ENCODE data around the gene SSTR4.

The SSTR4 gene

GRCh38 chr20:23082846-23083552, 47.9 kb downstream of the SSTR4 start:
- in situ Hi-C loops (cut with MboI; ENCODE audit: low sequenced_read_pairs): no loop called here

- in situ Hi-C loops (cut with MboI; ENCODE audit: low sequenced_read_pairs): no loop called here
Measured at GRCh38 chr20:23083553-23084220, 48.6 kb downstream of the SSTR4 start.

- in situ Hi-C loops (cut with MboI; ENCODE audit: low sequenced_read_pairs): no loop called here
Measured at GRCh38 chr20:23084282-23084844, 49.3 kb downstream of the SSTR4 start.

- in situ Hi-C loops (cut with MboI; ENCODE audit: low sequenced_read_pairs): no loop called here
Measured at GRCh38 chr20:23084845-23085365, 49.8 kb downstream of the SSTR4 start.

GRCh38 chr20:23085436-23086055, 50.4 kb downstream of the SSTR4 start:
- in situ Hi-C loops (cut with MboI; ENCODE audit: low sequenced_read_pairs): no loop called here

DNA sequence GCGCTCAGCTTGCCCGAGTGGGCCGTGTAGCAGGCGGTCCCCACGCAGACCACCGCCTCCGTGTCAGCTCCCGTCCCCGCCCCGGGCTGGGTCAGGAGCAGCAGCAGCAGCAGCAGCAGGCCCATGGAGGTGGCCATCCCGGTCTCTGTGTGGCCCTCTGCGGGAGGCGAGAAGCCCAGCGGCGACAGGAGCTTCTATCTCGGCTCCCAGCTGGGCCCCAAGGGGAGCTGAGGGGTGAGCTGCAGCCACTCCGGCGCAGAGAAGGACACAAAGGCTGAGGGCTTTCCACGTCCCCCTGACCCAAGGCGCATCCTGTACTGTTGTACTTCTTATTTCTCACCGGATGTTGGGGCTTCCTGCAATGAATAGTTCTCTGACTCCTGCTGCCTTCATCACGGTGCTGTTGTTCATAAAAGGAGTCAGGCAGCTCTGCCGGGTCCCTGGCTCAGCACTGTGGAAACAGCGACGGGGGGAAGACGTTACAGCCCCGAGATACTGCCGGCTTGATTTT, 51.0 kb downstream of the SSTR4 start, which contains the start of gene CD93:
CD93 (minus strand) TSS at position 269 of the 511 bp plus-strand sequence; CDS start at position 137, 132 bp downstream.
- in situ Hi-C loops (cut with MboI; ENCODE audit: low sequenced_read_pairs): no loop called here

DNA sequence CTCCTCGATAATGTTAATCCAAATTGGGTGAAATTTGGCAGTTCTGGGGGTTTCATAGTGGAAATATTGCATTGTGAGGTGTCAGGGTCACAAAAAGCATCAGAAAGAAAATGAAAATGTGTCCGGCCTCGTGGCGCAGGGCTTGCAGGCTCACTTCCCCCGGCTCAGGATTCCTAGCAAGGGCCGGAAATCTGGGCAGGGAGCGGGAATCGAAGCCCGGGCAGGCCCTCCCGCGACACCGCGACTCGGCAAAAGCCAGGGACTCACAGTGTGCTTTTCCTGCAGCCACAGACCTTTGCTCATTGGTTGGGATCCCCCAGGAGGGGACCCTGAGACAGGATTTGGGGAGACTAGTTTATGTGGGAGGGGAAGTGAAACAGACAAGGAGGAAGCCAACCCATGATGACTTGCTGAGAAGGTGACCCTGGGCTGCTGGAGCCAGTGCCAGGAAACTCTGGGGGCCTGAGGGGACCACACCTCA, 51.9 kb downstream of the SSTR4 start:
- in situ Hi-C loops (cut with MboI; ENCODE audit: low sequenced_read_pairs): no loop called here

GRCh38 chr20:23087587-23088251, 52.6 kb downstream of the SSTR4 start:
- in situ Hi-C loops (cut with MboI; ENCODE audit: low sequenced_read_pairs): no loop called here
